ENCODE data around the gene METTL16.

METTL16 gene

GRCh38 chr17:2377659-2378058 is 134.0 kb downstream of the METTL16 start:
- no peak for DNase-seq

- no peak for DNase-seq
These were observed 135.6 kb downstream of the METTL16 start for GRCh38 chr17:2376107-2376506.

- DNase-seq, result no peak
These were observed 136.3 kb downstream of the METTL16 start for GRCh38 chr17:2375406-2375805.

GRCh38 chr17:2374549-2375285 is 137.0 kb downstream of the METTL16 start:
- DNase-seq, result no peak

GRCh38 chr17:2373179-2373578 is 138.5 kb downstream of the METTL16 start:
- DNase-seq, result no peak

GRCh38 chr17:2372681-2373080 is 139.0 kb downstream of the METTL16 start:
- DNase-seq, result no peak

GRCh38 chr17:2372180-2372579 is 139.5 kb downstream of the METTL16 start:
- no peak for DNase-seq

GRCh38 chr17:2371183-2372130 is 140.2 kb downstream of the METTL16 start:
- DNase-seq, result no peak

- no peak for DNase-seq
These were observed 141.5 kb downstream of the METTL16 start for GRCh38 chr17:2370211-2370589.

- no peak for DNase-seq
These were observed 142.0 kb downstream of the METTL16 start for GRCh38 chr17:2369551-2370210.

- no peak for DNase-seq
These were observed 142.6 kb downstream of the METTL16 start for GRCh38 chr17:2369039-2369438.

- no peak for DNase-seq
These were observed 143.3 kb downstream of the METTL16 start for GRCh38 chr17:2368359-2368758.

GRCh38 chr17:2366747-2367494 is 144.8 kb downstream of the METTL16 start:
- DNase-seq, result no peak
